GM12873 (cell line): ENCODE results near the gene RNF149.

Experiments used
- CTCF ChIP-seq: IDR thresholded peaks from 2 replicates; pipeline ENCODE4 v1.5.1; 2012; ENCODE audit warnings: low read depth, mild to moderate bottlenecking, moderate library complexity, low read length, control low read depth; ENCODE audit not compliant: insufficient read depth; ENCODE audit errors: missing control alignments

Gene RNF149

GRCh38 chr2:101238930-101239759 lies 69.4 kb downstream of the RNF149 start:
- TF ChIP-seq CTCF: no peak

- TF ChIP-seq CTCF: no peak
These were observed 74.1 kb downstream of the RNF149 start for GRCh38 chr2:101234169-101234938.

- TF ChIP-seq CTCF: no peak
These were observed 75.7 kb downstream of the RNF149 start for GRCh38 chr2:101232770-101233169.

- no peak for TF ChIP-seq CTCF
These were observed 76.4 kb downstream of the RNF149 start for GRCh38 chr2:101231937-101232730.

GRCh38 chr2:101231240-101231639 lies 77.3 kb downstream of the RNF149 start:
- TF ChIP-seq CTCF: no peak

- TF ChIP-seq CTCF: no peak
These were observed 77.9 kb downstream of the RNF149 start for GRCh38 chr2:101230541-101231001.
